ENCODE measurements around the gene CATSPER2.
"Not testable (repeated sequence)": the region's sequence is repeated elsewhere in the genome, so short reads cannot be mapped to it uniquely, and the experiment has no call there.

CATSPER2 gene

DNA sequence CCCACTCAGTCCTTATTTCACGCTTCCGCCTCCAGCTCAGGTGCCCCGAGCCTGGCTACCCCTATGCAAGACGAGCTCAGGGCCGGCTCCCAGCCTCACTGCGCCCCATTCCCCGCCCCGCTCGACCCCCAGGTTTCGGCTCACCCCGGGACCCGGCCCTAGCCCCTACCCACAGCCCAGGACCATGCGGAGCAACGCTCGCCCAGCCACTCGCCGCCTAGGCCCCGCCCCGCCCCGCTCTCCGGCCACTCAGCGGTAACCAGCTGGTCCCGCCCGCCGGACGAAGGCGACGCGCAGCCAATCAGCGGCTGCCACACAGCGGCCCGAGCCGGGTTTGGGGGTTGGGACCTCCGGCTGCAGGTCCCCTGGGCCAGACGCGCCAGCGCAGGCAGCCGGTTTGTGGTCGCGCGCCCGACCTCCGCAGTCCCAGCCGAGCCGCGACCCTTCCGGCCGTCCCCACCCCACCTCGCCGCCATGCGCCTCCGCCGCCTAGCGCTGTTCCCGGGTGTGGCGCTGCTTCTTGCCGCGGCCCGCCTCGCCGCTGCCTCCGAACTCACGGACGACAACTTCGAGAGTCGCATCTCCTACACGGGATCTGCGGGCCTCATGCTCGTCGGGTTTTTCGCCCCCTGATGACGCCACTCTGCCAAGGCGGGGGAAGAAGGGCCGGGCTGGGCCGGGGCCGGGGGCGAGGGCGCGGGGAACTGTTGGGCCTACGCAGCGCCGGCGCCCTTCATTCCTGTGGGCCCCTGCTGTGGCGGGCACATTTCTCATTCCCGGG lies at the start of gene CATSPER2:
Gene CATSPER2, minus strand, starts transcription at position 196 of the 781 bp plus-strand sequence. CDS start 783 bp downstream, outside the sequence.
- no peak for DNase-seq

DNA sequence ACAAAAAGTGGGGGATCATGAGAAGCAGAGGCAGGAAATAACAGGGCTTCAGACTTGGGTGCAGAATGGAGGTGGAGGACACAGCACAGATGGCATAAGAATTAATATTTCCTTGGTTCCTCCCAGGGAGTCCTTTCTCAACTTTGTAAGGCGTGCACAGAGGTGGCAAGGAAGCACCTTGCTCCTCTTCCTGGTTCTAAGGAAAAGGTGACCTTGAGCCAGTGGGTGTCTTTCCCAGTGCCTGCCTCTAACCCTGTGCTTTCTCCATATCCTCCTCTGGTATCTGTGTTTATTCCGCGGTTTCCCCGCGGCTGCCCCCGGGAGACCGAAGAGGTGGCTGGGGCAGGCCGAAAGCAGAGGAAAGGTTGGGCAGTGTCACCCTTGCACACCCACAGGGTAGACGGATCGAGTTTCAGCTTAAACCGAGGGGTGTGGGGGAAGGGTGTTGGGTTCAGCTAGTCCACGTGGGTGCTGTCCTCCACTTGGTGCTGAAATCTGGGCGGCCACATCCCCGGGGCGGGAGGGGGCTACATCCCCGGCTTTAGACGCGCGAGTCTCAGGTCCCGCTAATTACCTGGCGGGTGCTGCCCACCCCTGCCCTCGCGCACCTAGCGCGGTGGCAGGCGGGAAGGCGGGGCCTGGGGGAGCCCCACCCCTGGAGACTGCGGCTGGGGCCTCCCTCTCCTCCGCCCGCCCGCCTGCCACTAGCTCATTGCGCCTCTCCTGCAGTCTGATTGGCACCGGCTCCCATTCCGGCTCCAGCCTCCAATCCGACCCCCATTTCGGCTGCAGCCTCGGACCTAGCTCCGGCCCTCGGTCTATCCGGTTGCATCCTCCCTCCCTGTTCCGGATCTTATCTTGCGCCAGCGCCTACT lies 44.7 kb upstream of the CATSPER2 start, which contains the start of gene CKMT1A:
Gene CKMT1A, plus strand, starts transcription at position 712 of the 875 bp plus-strand sequence. CDS start 192 bp downstream, outside the sequence.
- DNase-seq, result not testable (repeated sequence)

DNA sequence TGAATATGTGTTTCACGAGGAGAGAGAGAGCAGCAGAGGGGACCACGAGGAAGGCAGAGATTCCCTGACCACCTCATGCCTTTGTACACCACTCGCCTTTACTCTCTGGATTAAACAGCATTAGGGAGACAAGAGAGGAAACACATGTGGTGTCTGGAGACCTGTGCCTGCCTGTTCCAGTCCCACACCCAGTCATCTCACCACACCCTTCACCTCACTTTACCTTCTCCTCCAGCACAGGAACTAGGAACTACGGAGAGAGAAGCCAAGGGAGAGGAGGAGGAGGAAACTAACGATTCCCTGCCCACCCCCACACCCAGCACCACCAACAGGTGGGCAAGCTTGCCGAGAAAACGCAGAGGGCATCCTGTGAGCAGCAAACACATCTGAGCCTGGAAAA lies 44.0 kb upstream of the CATSPER2 start:
- not testable (repeated sequence) for DNase-seq

DNA sequence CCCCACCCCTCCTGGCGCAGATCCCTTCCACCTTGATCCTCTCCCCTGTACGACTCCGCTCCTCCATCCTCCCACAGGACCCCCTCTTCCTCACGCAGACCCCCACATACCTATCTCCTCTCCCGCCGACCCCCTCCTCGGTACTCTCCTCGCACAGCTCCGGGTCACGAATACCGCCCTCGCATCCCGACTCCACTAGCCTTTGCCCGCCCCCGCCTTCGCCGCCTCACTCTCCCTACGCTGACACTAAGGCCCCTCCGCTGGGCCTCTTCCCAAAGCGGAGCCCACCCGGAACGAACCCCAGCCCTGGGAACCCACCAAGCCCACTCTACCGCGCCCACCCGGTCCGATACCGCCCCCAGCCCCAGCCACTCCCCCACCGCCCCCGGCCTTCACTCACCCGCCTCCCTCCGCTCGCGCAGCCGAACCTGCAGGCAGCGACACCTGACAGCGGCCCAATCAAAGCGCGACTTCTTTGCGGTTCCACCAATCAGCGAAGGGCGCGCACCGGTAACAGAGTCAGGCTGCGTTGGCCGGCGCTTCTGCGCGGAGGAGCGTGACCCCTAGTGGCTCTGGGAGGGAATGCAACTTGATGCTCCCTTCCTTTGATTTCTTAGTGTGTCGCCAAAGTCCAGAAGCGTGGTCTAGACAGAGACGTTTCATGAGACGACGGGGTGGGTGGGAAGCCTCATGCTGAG lies 41.1 kb upstream of the CATSPER2 start:
- DNase-seq, result not testable (repeated sequence)

DNA sequence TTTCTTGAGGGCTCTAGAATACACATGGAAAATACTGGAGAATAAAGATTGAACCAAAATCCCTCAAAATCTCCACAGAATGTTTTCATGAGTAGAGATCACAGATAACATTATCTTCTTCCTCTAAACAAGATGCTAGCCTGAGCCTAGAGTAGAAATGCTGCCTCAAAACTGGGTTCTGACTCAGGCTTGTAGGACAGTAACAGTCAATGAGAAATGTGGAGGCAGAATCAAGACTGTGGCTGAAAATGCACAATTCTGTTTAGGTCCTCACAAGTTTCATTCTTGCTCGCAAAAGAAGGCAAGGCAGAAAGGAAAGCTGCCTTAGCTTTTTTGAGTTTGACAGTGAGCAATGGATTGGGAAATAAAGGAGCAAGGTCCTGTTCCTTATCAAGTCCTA lies 25.5 kb upstream of the CATSPER2 start:
- not testable (repeated sequence) for DNase-seq

DNA sequence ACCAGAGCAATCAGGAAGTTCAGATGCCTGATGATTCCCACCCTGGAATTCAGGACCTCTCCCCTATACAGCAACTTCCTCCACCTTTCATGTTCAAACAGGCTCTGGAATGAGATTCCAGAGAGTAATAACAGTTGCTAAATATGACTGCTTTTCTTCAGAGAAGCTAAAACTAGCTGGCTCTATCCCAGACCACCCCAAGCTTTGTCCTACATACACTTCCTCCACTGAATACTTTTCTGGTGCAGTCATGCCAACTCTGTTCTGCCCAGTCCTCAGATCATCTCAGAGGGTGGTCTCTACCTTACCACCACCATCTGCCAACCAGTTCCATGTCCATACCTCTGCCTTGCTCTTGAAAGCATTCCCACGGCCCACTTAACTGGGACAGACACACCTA lies 17.5 kb upstream of the CATSPER2 start:
- DNase-seq, result not testable (repeated sequence)

DNA sequence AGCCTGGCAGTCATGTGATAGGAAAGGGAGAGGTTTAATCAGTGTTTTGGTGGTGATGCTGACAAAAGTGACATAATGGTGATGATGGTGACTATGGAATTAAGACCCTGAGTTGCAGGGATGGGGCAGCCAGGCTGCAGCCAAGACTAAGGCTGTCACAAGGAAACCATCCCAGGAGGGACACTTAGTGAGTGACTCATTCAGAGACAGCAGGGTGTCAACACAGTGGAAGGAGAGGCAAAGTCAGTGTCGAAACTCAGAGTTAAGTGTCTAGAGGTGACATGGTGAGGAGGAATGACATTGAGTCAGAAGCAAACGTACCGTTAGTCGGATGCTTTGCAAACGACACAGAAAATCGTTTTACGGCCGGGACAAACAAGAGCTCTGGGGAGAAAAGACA lies 14.7 kb upstream of the CATSPER2 start:
- not testable (repeated sequence) for DNase-seq

DNA sequence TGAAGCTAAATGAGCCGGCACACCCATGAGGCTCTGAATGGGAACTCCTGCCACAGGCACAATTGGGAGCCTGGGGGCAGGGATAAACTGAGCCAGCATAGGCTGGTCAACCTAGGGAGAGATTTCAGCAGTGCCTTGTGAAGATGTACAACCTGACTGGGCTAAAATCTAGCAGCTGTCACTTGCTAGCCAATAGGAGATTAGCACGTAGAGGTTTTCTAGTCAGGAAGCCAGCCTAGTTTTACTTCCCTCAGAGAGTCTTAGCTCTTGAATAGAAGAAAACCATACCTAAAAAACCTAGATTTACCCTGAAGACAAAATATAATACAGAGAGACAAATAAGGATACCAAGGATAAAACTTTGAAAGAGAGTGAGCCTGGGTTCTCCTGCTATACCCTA lies 13.6 kb upstream of the CATSPER2 start:
- not testable (repeated sequence) for DNase-seq

DNA sequence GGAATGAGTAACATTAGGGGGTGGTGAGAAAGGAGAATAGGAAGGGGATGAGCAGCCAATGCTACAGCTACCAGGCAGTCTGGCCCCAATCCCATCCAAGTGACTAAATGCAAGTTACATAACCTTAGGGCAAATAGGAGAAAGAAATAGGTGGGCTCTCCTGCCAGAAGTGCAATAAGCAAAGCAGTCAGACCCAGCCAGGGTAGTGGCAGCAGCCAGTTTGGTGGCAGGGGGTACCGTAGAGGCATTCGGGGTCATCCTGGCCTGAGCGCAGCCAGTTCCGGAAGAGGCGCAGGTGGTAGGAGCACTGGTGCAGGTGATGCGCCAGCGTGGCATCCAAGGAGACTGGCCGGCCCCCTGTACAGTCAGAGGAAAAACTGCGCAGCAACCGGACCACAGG lies 11.1 kb upstream of the CATSPER2 start:
- DNase-seq, result not testable (repeated sequence)

DNA sequence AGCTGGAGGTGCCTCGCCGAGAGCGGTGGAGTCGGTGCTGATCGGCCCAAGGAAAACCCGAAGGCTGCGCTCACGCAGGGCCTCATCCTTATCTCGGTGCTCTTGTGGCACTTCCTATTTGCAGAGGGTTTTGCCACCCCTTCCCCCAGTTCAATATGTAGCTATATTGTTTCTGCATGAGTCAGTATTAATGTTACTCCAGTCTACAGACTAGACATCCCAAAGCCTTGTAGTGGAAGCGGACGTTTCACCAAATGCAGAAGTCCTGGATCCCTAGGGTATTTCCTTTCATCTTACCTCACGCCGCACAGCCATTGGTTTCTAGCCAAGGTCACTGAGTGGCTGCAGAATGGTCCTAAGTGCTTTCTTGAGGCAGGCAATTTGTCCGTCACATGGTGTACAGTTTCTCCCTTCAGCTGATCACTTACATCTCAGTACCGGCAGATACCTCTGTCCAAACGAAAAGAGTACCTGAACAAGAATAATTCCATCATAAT lies 834 bp upstream of the CATSPER2 start:
- DNase-seq, result not testable (repeated sequence)

DNA sequence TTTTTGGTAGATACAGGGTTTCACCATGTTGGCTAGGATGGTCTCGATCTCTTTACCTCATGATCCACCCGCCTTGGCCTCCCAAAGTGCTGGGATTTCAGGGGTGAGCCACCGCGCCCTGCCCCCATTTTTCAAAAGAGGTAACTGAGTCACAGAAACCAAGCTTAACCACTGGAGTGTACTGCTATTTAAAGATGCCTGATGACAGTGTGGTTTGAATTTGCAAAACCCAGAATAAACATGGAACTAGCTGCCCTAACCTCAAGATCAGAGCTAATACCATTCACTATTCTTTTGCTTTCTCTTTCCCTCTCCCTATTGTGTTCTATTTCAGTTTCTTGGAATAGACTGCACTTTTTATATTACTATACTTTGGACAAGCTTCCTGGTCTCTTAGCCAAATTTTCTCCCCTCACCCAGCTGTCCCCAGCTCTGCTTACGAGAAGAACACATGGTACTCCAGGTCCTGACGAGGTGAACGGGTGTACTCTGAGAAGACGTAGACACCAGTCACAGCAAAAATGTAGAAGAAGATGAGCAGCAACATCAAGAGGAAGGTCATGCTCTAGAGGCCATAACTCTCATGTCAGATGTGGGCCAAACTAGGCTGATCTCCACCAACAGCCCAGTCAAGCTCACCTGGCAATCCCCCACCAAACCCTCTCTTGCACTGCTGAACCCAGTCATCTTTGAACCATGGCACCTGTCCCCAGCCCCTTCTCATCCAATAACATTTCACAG lies 10.0 kb downstream of the CATSPER2 start:
- not testable (repeated sequence) for DNase-seq

DNA sequence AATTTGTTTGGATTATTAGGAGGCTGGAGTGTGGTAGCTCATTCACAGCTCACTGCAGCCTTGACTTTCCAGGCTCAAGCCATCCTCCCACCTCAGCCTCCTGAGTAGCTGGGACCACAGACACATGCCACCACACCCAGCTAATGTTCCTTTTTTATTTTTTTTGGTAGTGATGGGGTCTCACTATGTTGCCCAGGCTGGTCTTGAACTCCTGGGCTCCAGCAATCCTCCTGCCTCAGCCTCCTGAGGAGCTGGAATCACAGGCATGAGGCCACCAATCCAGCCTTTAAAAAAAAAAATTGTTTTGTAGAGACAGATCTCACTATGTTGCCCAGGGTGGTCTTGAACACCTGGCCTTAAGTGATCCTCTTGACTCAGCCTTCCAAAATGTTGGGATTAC lies 21.7 kb downstream of the CATSPER2 start:
- not testable (repeated sequence) for DNase-seq

DNA sequence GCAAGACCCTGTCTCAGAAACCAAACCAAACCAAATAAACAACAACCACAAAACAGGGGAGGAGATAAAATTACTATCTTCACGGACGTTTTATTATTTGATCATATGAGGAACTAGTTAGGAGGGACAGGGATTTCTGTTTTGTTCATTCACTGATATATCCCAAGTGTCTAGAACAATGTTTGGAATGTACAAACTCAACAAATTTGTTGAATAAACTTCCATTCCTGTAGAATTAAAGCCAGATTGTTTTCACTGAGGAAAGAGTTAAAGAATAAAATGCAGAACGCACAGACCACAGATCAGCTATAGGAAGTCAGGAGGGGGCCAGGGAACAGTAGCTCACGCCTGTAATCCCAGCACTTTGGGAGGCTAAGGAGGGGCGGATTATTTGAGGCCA lies 23.5 kb downstream of the CATSPER2 start:
- no peak for DNase-seq

DNA sequence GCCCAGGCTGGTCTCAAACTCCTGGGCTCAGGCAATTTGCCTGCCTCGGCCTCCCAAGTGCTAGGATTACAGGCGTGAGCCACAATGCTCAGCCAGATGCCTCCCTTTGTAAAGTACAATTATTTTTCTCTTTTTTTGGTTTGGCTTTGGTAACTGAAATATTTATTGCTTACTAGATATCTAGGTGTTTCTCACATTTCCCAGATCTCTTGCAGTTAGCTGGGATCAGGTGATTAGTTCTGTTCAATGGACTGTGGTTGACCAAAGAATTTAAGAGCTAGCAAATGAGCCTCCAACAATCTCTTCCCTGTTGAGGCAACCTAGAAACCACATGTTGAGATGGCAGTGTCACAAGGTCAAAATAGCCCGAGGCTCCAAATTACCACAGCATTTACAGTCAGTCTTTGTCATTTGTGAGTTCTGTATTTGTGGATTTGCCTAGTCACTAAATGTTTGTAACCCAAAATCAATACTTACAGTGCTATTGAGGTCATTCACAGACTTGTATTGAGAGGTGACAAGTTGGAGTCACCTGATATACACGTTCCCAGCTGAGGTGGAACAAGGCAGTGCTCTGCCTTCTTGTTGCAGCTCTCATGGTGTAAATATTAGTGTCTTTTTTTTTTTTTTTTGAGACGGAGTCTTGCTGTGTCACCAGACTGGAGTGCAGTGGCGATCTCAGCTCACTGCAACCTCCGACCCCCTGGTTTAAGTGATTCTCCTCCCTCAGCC lies 26.4 kb downstream of the CATSPER2 start:
- not testable (repeated sequence) for DNase-seq

DNA sequence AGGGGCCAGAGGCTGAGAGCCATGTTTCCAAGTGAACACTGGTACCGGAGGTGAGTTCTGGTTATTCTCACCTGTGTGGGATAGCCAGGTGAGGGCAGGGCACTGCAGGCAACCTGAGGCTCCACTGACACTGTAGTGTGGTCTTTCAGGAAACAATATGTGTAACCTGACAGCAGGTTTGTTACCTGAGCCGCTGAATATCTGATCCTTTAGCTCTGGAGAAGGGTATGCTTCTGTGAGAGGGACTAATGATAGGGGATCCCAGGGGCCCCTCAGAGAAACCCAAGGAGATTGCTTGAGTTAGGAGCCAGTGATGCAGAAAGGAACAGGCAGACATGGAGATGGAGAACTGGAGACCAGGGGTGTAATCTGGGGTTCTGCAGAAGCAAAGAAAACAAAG lies 29.9 kb downstream of the CATSPER2 start, which contains the start of gene STRC:
Gene STRC, minus strand, starts transcription at position 101 of the 400 bp plus-strand sequence. Its CDS starts 78 bp downstream, at position 23.
- not testable (repeated sequence) for DNase-seq

DNA sequence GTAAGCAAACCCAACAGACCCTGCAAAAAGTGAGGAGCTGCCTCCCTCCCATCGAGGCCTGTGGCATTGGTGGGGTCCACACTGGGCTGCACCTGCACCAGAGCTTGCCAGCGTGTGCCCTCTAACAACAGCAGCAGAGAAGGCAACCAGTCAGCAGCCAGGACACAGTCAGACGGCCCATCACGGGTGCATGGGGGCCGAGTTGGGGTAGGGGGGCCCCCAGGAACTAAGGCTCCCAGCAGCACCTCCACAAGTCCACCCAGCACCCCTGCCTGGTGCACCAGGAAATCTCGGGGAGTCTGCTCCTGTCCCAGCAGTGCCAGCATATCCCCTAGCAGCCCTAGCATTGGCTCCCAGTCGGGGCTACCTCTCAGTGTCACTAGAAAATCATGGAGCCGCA lies 30.9 kb downstream of the CATSPER2 start:
- not testable (repeated sequence) for DNase-seq

DNA sequence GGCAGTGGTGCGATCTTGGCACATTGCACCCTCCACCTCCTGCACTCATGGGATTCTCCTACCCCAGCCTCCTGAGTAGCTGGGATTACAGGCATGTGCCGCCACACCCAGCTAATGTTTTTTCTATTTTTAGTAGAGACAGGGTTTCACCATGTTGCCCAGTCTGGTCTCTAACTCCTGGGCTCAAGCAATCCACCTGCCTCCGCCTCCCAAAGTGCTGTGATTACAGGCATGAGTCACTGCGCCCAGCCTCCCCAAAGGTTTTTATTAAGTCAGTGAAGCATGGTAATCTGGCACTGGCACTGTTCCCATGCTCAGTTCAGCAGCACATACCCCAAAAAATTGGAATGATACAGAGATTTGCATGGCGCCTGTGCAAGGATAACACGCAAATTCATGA lies 46.4 kb downstream of the CATSPER2 start:
- DNase-seq, result not testable (repeated sequence)

DNA sequence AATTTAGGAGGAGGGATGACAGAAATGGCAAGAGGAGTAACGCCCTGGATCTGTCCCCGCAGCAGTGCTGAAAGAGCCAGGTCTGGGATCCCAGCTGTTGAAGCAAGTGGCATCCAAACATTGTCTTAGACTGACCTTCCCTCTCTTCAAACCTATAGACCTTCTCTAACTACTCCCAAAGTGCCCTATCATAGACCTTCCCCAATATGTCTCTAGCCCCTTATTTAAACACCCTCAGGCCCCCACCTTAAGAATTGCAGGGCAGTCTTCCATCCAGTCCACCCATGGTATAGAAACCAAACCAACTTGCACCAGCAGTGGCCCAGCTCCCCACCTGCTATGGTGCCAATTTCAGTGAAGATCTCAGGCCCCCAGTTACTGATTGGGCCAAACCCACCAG lies 48.4 kb downstream of the CATSPER2 start:
- DNase-seq, result not testable (repeated sequence)

DNA sequence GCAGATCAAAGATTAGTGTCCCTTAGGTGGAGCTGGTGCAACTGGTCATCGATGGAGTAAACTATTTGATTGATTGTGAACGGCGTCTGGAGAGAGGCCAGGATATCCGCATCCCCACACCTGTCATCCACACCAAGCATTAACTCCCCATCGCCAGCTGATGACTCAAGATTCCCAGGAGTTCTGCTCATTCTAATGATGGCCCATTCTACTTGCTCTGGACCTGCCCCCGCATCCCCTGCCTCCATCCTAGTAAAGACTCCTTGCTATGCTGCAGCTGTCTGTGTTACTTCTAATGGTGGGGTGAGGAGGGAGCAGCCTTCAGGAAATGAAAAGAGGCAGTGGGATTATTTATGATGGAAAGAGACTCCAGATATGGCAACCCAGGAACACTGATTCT lies 49.5 kb downstream of the CATSPER2 start:
- DNase-seq, result not testable (repeated sequence)

DNA sequence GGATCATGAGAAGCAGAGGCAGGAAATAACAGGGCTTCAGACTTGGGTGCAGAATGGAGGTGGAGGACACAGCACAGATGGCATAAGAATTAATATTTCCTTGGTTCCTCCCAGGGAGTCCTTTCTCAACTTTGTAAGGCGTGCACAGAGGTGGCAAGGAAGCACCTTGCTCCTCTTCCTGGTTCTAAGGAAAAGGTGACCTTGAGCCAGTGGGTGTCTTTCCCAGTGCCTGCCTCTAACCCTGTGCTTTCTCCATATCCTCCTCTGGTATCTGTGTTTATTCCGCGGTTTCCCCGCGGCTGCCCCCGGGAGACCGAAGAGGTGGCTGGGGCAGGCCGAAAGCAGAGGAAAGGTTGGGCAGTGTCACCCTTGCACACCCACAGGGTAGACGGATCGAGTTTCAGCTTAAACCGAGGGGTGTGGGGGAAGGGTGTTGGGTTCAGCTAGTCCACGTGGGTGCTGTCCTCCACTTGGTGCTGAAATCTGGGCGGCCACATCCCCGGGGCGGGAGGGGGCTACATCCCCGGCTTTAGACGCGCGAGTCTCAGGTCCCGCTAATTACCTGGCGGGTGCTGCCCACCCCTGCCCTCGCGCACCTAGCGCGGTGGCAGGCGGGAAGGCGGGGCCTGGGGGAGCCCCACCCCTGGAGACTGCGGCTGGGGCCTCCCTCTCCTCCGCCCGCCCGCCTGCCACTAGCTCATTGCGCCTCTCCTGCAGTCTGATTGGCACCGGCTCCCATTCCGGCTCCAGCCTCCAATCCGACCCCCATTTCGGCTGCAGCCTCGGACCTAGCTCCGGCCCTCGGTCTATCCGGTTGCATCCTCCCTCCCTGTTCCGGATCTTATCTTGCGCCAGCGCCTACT lies 55.1 kb downstream of the CATSPER2 start, which contains the start of gene CKMT1B:
Gene CKMT1B, plus strand, starts transcription at position 700 of the 863 bp plus-strand sequence. CDS start 192 bp downstream, outside the sequence.
- not testable (repeated sequence) for DNase-seq
